ENCODE data around the gene TFF2.

The TFF2 gene

DNA sequence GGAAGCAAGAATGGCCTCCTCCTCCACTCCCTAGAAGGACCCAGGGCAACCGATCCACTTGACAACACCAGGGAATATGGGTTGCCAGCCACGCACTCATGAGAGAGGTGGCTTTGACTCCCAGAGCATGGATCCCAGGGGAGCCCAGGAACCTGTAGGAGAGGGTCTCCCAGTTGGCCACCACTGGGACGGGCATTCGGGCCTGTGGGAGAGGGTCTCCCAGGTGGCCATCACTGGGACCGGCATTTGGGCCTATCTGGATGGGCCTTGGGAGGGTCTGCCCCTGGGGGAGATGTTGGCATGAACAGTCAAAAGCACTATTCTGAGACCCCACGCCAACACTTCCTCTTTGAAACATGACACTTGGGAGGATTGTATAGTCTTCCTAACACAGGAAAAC, 15.0 kb upstream of the TFF2 start:
- no peak for DNase-seq

DNA sequence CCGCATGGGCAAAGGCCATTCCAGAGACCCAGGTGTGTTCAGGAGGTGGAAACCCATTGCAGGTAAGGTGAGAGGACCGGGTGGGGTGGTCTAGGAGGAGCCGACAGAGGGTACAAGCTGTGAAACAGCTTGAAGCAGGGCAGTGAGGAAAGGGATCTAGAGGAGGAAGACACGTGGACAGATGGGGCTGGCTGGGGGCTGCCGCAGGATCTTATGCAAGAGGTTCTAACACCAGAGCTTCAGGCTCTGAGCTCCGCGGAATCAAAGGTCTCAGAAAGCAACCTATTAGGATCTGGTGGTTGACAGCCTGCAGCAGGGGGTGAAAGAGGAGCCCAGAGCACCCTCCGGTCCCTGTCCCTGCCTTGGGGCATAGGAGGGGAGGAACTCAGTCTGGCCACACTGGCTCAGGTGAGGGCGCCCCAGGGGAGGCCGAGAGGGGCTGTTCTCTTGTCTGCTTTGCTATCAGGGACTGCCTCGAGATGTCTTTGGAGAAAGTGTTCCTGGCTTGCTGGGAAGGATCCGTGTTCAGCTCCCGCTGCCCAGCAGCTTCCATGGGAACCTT, 13.6 kb upstream of the TFF2 start:
- no peak for DNase-seq

DNA sequence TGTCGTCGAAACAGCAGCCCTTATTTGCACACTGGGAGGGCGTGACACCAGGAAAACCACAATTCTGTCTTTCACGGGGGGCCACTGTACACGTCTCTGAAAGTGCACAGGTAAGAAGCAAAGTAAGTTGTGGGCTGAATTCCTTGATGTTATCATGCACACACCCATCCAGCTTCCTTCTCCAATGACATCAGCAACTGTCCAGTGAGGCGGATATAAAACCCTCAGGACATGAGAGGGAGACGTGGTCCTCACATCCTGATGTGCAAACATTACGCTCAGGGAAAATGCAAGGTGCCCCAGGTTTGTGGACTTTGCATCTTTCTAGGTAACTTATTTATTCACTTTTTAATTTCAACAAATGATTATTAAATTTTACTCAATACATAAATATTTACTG, 12.5 kb upstream of the TFF2 start:
- no peak for DNase-seq

- DNase-seq, result no peak
Observed at GRCh38 chr21:42362700-42363099, 11.9 kb upstream of the TFF2 start.

- DNase-seq, result no peak
Observed at GRCh38 chr21:42362198-42362597, 11.4 kb upstream of the TFF2 start.

DNA sequence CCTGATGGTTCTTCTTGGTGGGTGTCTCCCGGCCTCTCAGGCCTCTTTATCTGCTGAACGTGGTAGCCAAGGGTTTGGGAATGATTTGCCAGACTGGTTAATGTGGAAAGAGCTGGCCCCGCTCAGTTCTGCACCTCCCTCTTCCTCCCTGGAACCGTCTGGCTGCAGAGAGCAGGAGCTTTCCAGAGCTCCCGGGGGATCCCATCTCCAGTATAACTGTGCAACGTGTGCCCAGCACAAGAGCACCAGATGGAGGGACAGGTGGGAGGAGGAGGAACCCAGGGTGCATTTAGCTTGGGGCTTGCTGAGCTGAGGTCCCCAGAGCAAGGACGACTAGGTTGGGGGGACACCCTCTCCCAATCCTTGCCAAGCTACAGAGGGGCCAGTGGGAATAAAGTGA, 10.5 kb upstream of the TFF2 start:
- DNase-seq, result no peak

GRCh38 chr21:42360317-42360716, 9.5 kb upstream of the TFF2 start:
- no peak for DNase-seq

- no peak for DNase-seq
Observed at GRCh38 chr21:42358937-42359336, 8.1 kb upstream of the TFF2 start.

GRCh38 chr21:42358261-42358660, 7.5 kb upstream of the TFF2 start:
- DNase-seq, result no peak

DNA sequence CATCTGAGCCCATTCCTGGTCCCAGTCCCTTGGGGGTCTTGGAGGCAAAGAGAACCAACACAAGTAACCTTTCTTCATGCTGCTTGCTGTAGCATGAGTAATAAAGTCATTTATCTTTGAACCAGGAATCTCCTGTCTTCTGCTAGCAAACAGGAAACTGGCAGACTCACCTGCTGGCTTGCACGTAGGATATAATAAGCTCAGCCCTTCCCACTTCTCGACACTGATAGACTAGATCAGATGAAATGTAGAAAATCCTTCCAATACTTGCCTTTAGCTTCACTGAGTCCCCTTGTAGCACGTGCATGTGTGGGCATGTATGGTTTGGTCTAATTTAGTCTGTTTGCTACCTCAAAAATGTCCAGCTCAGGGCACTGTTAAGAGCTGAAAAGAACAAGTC, 6.5 kb upstream of the TFF2 start:
- no peak for DNase-seq

GRCh38 chr21:42356650-42357049, 5.9 kb upstream of the TFF2 start:
- DNase-seq, result no peak

DNA sequence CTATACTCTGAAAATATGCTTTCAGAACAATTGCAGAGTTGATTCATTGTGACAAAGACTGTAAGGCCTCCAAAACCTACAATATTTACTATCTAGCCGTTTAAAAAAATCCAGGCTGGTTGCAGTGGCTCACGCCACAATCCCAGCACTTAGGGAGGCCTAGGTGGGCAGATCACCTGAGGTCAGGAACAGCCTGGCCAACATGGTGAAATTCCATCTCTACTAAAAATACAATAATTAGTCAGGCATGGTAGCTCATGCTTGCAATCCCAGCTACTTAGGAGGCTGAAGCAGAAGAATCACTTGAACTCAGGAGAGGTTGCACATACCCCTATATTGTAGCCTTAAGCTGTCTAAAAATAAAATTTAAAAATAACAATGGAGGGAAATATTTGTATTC, 5.3 kb upstream of the TFF2 start:
- DNase-seq, result no peak

DNA sequence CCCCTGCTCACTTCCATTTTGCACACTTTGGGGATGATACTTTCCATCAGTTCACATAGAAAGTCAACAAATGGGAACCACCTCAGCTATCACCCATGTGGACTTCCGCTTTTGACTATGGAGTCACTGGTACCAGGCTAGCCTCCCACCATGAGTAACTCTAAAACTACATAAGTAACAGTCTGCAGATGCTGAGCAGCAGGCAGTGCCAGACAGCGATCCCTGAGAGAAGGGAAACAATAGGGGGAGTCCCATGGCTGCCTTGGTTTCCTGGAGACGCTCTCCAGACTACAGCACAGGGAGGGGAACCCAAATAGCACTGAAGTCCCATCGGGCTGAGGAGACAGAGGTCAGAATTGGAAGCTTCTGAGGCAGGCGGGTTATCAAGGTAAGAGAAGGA, 2.8 kb upstream of the TFF2 start:
- DNase-seq, result no peak

DNA sequence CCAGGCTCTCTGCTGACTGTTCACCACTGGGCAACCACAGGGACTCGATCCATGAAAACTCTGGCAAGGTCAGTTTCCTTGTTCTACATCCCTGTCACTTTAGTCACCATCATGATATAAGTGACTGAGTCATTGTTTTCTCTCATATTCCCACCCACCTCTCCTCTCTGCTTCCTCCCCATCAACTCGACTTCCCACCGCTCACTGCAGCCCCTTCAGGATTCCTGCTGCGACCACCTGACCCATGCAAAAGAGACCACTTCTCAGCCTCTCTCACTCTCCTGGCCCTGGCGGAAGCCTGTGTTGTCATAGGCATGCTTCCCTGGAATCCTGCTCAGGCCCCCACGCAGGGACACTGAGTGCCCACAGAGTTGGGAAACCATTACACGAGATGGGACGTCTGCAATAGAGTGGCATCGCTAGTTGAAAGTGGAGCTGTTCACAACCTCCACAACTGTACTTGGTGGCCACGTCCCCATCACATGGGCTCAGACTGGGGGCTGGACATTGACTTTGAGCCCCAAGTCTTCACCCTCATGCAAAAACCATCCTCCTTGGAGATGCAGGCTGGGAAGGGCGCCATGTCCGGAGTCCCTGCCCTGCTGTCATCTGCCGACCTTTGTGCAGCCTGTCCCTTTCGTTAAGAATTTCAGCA, 1.8 kb upstream of the TFF2 start:
- DNase-seq, result no peak

- DNase-seq, result no peak
Observed at GRCh38 chr21:42351626-42352440, 1.0 kb upstream of the TFF2 start.

DNA sequence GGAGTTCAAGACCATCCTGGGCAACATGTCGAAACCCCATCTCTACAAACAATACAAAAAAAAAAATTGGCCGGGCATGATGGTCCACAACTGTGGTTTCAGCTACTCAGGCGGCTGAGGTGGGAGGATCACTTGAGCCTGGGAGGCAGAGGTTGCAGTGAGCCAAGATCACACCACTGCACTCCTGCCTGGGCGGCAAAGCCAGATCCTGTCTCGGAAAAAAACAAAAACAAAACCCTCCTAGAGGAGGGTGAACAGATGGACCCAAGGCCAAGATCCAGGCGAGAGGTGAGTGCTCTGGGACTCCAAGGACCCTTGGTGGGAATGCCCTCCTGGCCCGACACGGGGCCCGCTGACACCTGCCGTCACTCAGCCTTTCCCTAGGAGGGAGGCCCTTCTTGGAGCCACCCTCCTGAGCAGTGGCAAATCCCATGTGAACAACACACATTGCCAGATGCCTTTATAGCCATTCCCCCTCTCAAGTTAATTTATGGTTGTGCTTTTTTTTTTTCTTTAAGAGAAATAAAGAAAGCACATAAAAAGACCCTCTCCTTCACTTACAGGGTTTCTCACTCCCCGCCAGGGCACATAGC, 380 bp downstream of the TFF2 start:
- no peak for DNase-seq

DNA sequence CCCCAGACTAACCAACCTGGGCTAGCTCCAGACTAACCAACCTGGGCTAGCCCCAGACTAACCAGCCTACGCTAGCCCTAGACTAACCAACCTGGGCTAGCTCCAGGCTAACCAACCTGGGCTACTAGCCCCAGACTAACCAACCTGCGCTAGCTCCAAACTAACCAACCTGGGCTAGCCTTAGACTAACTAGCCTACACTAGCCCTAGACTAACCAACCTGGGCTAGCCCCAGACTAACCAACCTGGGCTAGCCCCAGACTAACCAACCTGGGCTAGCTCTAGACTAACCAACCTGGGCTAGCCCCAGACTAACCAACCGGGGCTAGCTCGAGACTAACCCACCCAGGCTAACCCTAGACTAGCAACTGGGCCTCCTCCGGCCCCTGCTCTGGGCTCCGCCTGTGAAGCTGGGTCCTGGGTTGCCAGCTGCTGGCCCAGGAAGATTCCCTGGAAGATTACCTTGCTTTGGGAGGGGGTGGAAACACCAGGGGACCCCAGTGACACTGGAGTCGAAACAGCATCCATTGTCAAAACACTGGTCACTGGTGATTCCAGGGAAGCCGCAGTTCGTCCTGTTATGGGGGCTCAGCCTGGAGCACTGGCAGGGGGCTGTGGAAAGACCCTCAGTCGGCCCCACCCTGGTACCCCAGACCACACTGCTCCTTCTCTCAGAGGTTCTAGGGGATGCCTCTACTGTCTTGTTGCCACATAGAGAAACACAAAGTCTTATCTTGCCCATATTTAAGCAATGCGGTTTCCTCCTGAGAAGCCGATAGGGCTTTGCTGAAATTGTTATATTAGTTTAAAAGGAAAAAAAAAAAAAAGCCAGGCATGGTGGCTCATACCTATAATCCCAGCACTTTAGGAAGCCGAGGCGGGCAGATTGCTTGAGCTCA, 1.1 kb downstream of the TFF2 start:
- no peak for DNase-seq

GRCh38 chr21:42348762-42349161, 2.0 kb downstream of the TFF2 start:
- no peak for DNase-seq

GRCh38 chr21:42347601-42348327, 3.0 kb downstream of the TFF2 start:
- DNase-seq, result no peak

GRCh38 chr21:42346866-42347600, 3.8 kb downstream of the TFF2 start:
- no peak for DNase-seq

DNA sequence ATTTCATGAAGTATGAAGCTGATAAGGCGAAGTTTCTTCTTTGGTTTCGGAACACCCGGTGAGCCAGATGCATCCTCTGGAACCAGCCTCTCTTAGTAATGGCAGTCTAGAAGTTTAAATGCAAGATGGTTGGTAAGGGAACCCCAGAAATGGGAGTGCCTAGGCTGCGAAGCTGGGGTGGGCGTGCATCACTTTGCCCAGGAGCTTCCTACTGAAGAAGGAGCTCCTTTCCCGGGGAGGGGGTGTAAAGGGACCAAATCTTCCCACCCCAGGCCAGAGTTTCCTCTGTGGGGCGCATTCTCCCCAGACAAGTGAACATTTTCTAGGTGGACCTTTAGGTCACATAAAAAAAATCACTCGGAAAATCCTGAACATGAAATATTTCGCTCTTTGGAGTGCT, 4.4 kb downstream of the TFF2 start:
- DNase-seq, result no peak

- no peak for DNase-seq
Observed at GRCh38 chr21:42344631-42345030, 6.2 kb downstream of the TFF2 start.
